ENCODE measurements around the gene TUBGCP3. TPM values are rescaled to one million over a fixed set of nuclear protein-coding genes. Genes with fewer than 3 reads are reported as not detected.

Gene TUBGCP3
- total RNA-seq, 3 donors from 2014 or later (not counting 1 experiment from before 2014, with no cell fraction given) = 43.0 to 57.9 (median 53.6) TPM

DNA sequence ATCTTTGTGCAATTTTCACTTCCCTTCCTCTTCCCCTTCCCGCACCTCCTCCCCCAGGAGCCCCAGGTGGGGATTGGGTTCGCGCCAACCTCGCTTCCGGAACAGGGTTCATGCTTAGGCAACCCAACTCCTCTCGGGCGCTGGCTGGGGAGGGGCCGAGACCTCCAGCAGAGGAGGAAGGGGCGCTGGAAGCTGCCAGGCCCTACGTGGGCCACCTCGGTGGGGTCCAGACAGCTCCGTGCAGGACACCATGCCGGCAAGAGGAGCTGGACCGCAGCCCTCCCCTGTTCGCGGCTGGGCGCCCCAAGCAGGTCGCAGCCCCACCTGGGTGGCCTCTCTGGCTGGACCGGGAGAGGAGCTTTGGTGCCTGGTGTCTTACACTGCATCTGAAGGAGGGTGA lies 120.7 kb downstream of the TUBGCP3 start:
- no peak overlapping the region for H3K27ac ChIP-seq (ENCODE audit: low read length)
- no peak overlapping the region for H3K4me3 Mint-ChIP-seq
- no peaks in the 10 kb centered on the region for H3K9me3 Mint-ChIP-seq
- H3K4me3 ChIP-seq (ENCODE audit: low read length) = no peak overlapping the region
- peaks cover 5 to 6% of the 10 kb centered on the region in 2 donors for H3K27me3 Mint-ChIP-seq (ENCODE audit: low read depth in 2 of 2)
- H3K4me1 ChIP-seq (ENCODE audit: control insufficient read depth, insufficient read depth, low read length) = no peaks in the 10 kb centered on the region
- peaks cover 3% of the 10 kb centered on the region for H3K9me3 ChIP-seq (ENCODE audit: control insufficient read depth, insufficient read depth, low read length)
- TF ChIP-seq, protein P1, sequence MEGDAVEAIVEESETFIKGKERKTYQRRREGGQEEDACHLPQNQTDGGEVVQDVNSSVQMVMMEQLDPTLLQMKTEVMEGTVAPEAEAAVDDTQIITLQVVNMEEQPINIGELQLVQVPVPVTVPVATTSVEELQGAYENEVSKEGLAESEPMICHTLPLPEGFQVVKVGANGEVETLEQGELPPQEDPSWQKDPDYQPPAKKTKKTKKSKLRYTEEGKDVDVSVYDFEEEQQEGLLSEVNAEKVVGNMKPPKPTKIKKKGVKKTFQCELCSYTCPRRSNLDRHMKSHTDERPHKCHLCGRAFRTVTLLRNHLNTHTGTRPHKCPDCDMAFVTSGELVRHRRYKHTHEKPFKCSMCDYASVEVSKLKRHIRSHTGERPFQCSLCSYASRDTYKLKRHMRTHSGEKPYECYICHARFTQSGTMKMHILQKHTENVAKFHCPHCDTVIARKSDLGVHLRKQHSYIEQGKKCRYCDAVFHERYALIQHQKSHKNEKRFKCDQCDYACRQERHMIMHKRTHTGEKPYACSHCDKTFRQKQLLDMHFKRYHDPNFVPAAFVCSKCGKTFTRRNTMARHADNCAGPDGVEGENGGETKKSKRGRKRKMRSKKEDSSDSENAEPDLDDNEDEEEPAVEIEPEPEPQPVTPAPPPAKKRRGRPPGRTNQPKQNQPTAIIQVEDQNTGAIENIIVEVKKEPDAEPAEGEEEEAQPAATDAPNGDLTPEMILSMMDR (IDR thresholded peaks at IDR 0.05) = no peak
- ATAC-seq (no peak), DNase-seq (no peak)
- no peaks in the 10 kb centered on the region for H3K4me1 Mint-ChIP-seq
- no peaks in the 10 kb centered on the region for H3K27me3 ChIP-seq (ENCODE audit: control insufficient read depth, insufficient read depth, low read length)
- no peak overlapping the region for H3K27ac Mint-ChIP-seq
- H3K36me3 Mint-ChIP-seq = no peaks in the 10 kb centered on the region
- no peaks in the 10 kb centered on the region for H3K36me3 ChIP-seq (ENCODE audit: control insufficient read depth, insufficient read depth, low read length)
- 88% methylated on average over 19 of the region's 19 CpGs for WGBS (ENCODE audit: insufficient coverage)
- intact Hi-C loops (cut with micrococcal nuclease) = no loop called here

DNA sequence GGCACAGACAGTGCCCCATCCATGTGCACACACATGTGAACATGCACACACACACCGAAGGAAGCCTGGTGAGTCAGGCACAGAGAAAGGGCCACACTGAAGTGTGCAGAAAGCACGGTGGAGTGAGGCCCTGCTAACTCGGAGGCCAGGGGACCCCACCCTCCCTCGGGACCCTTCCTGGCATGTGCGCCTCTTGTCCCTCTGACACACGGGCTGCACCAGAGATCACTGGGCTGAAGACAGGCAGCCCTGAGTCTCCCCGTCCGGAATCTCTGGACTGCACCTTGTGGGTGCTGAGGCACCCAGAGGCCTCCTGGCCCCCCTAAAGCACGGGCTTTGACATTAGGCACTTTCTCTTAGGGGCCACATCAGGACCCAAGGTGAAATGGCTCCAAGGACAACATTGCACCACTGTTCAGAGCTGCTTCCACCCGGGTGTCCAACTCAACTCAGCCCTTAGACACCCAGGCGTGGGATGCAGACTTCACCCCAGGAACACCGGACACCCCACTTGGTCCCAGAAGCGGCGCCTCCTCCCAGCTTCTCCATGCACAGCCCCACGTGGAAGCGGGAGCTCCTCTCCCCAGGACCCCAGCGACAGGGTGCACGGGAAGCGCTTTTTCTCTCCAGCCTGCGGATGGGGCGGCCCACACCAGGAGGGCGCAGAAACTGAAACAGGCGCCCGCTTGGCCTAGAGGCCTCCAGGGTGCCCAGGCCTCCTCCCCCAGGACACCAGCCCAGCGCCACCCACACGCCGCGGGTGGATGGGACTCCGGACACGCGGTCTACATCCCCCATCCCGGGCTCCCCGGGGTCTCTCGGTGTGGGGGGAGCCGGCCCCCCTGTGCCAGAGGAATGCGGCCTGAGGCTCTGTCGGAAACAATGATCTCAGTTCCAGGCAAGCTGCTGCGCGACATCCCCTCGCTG lies 121.6 kb downstream of the TUBGCP3 start:
- WGBS (ENCODE audit: insufficient coverage) = 92% methylated on average over 40 of the region's 40 CpGs
- H3K4me3 Mint-ChIP-seq = no peak overlapping the region
- H3K27me3 Mint-ChIP-seq (ENCODE audit: low read depth in 2 of 2) = peaks cover 10 to 11% of the 10 kb centered on the region in 2 donors
- H3K4me3 ChIP-seq (ENCODE audit: low read length) = no peak overlapping the region
- no peak overlapping the region for H3K27ac Mint-ChIP-seq
- TF ChIP-seq, protein P1 (IDR thresholded peaks at IDR 0.05) = no peak
- no peaks in the 10 kb centered on the region for H3K9me3 Mint-ChIP-seq
- no peak for ATAC-seq
- intact Hi-C loops (cut with micrococcal nuclease) = no loop called here
- peaks cover 3% of the 10 kb centered on the region for H3K9me3 ChIP-seq (ENCODE audit: control insufficient read depth, insufficient read depth, low read length)
- DNase-seq = no peak
- H3K4me1 ChIP-seq (ENCODE audit: control insufficient read depth, insufficient read depth, low read length) = no peaks in the 10 kb centered on the region
- H3K36me3 ChIP-seq (ENCODE audit: control insufficient read depth, insufficient read depth, low read length) = no peaks in the 10 kb centered on the region
- H3K4me1 Mint-ChIP-seq = no peaks in the 10 kb centered on the region
- no peak overlapping the region for H3K27ac ChIP-seq (ENCODE audit: low read length)
- no peaks in the 10 kb centered on the region for H3K27me3 ChIP-seq (ENCODE audit: control insufficient read depth, insufficient read depth, low read length)
- H3K36me3 Mint-ChIP-seq = no peaks in the 10 kb centered on the region

DNA sequence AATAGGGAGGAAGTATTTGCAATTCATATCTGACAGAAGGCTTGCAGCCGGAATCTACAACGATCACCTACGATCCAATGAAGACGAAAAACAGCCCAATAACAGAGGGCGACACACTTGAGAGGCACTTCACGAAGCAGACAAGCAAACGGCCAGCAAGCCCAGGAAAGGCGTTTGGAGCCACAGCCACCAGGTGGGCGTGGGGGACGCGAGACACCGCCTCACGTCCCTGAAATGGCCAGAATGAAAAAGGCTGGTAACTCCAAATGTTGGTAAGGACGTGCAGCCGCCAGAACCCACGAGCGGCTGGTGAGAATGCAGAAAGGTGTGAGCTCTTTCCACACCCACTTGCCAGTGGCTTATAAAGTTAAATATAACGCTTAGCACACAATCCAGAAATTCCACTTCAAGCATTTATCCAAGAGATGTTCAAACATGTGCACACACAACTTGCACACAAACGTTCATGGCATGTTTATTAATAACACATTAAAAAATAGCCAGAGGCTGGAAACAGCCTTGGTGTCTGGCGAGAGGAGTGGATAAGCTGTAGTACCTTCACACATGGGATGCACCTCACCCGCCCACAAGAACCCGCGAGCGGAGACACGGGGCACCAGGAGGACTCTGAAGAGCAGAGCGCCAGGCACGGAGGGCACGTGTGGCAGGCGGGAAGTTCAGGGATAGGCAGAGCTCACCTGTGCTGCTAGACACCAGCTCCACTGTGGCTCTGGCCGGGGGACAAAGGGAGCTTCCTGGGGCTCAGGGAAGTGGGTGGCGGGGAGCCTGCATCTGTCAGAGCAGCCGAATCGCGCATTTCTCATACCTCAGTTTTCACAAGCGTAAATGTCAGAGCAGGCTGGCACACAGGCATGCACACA lies 122.5 kb downstream of the TUBGCP3 start:
- Histone ChIP-seq H3K4me1 (ENCODE audit: control insufficient read depth, insufficient read depth, low read length) (no peaks in the 10 kb centered on the region), H3K27ac (ENCODE audit: low read length) (no peak overlapping the region), H3K9me3 (ENCODE audit: control insufficient read depth, insufficient read depth, low read length) (no peaks in the 10 kb centered on the region), H3K36me3 (ENCODE audit: control insufficient read depth, insufficient read depth, low read length) (no peaks in the 10 kb centered on the region), H3K27me3 (ENCODE audit: control insufficient read depth, insufficient read depth, low read length) (no peaks in the 10 kb centered on the region), H3K4me3 (ENCODE audit: low read length) (no peak overlapping the region)
- Mint-ChIP-seq H3K4me1 (no peaks in the 10 kb centered on the region), H3K27me3 (ENCODE audit: low read depth in 2 of 2) (peaks cover 10 to 11% of the 10 kb centered on the region in 2 donors), H3K9me3 (no peaks in the 10 kb centered on the region), H3K27ac (no peak overlapping the region), H3K4me3 (no peak overlapping the region), H3K36me3 (no peaks in the 10 kb centered on the region)
- DNase-seq = no peak
- intact Hi-C loops (cut with micrococcal nuclease) = no loop called here
- 87% methylated on average over 35 of the region's 35 CpGs for WGBS (ENCODE audit: insufficient coverage)
- TF ChIP-seq, protein P1 (IDR thresholded peaks at IDR 0.05) = no peak
- no peak for ATAC-seq
